GM12891 (cell line): ENCODE results near the gene DOCK2.

ENCODE experiments used
- PAX5 ChIP-seq: IDR thresholded peaks from 2 replicates; pipeline ENCODE4 v1.6.1; 2011; ENCODE audit warnings: low read length, moderate library complexity, mild to moderate bottlenecking; ENCODE audit not compliant: insufficient read depth, severe bottlenecking
- POLR2A ChIP-seq: IDR thresholded peaks from 2 replicates; pipeline ENCODE4 v1.6.1; 2011; ENCODE audit warnings: low read depth, low read length, control low read depth
- POLR2AphosphoS5 ChIP-seq: IDR thresholded peaks from 2 replicates; pipeline ENCODE4 v1.6.1; 2011; ENCODE audit warnings: low read depth, low read length, control low read depth
- SPI1 ChIP-seq: IDR thresholded peaks from 2 replicates; pipeline ENCODE4 v1.6.1; 2011; ENCODE audit warnings: low read depth, low read length, control low read depth
- TAF1 ChIP-seq: IDR thresholded peaks from 2 replicates; pipeline ENCODE4 v1.6.1; 2011; ENCODE audit warnings: low read depth, low read length, control low read depth

DNA sequence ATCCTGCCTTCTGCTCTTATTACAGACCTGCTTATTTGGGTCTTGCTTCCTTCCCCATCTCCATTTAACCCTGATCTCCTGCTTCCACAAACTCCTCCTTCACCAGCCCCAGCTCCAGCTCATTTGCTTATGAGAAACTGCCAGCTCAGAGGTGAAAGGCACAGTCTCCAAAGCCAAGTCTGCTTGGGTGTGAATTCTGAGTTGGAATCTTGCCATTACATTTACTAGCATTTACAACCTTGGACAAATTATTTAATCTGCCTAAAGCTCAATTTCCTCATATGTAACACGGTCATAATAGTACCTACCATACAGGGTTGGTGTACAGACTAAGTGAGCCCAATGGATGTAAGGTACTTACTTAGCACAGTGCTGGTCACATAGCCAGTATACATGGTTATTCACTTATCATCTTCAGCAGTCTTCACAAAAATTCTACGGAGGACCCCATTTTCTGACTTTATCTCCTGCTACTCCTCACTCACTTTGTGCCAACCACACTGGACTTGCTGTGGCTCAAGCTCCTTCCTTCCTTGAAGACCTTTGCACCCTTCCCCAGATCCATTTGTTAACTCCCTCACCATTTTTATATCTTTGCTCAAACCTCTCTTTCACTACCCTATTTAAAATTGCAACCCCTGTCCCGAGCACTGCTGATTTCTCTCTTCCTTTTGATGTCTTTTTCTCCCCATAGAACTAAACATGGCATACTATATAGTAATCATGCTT lies 86.2 kb downstream of the DOCK2 start:
- no peak for TF ChIP-seq POLR2A
- no peak for TF ChIP-seq POLR2AphosphoS5
- no peak for TF ChIP-seq TAF1
- no peak for TF ChIP-seq SPI1
- TF ChIP-seq PAX5: no peak
